ENCODE data around the gene RNF112.

DNA sequence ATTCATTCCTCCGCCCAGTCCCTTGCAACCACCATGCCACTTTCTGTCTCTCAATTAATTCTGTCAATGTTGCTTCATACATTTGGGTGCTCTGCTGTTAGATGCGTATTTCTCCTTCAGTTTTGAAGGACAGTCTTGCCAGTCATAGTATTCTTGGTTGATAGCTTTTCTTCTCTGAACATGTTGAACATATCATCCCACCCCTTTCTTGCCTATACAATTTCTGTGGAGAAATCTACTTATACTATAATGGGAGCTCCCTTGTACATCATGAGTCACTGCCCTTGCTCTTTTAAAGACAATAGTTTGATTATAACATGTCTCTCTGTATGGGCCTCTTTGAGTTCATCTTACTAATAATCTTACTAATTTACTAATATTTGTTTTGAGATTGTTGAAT lies 34.1 kb downstream of the RNF112 start:
- TF ChIP-seq, protein P1, sequence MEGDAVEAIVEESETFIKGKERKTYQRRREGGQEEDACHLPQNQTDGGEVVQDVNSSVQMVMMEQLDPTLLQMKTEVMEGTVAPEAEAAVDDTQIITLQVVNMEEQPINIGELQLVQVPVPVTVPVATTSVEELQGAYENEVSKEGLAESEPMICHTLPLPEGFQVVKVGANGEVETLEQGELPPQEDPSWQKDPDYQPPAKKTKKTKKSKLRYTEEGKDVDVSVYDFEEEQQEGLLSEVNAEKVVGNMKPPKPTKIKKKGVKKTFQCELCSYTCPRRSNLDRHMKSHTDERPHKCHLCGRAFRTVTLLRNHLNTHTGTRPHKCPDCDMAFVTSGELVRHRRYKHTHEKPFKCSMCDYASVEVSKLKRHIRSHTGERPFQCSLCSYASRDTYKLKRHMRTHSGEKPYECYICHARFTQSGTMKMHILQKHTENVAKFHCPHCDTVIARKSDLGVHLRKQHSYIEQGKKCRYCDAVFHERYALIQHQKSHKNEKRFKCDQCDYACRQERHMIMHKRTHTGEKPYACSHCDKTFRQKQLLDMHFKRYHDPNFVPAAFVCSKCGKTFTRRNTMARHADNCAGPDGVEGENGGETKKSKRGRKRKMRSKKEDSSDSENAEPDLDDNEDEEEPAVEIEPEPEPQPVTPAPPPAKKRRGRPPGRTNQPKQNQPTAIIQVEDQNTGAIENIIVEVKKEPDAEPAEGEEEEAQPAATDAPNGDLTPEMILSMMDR (IDR thresholded peaks at IDR 0.05) = no peak
- TF ChIP-seq EZH2 (IDR thresholded peaks at IDR 0.05) = no peak
